ENCODE results near the gene SLC48A1. TPM values are rescaled to one million over a fixed set of nuclear protein-coding genes. Genes with fewer than 3 reads are reported as not detected.

The SLC48A1 gene
- total and polyA plus RNA-seq, 2 experiments from 2014 or later: 26.2 to 29.2 TPM

DNA sequence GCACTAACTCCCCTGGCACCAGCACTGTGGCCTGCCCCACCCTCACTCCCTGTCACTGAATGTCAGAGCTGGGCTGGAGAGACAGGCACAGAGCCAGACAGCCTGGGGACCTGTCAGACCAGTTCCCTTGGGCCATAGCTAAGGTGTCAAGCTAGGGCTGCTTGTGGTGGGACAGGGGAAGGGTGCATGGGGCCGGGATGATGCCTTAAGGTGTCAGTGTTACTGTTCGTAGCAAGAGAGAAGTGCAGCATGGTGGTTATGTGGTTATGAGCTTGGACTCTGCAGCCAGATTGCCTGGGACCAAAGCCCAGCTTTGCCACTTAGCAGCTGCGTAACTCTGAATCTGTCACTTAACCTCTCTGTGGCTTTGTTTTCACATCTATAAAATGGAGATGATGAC is 18.2 kb upstream of the SLC48A1 start:
- TF ChIP-seq, protein P1, sequence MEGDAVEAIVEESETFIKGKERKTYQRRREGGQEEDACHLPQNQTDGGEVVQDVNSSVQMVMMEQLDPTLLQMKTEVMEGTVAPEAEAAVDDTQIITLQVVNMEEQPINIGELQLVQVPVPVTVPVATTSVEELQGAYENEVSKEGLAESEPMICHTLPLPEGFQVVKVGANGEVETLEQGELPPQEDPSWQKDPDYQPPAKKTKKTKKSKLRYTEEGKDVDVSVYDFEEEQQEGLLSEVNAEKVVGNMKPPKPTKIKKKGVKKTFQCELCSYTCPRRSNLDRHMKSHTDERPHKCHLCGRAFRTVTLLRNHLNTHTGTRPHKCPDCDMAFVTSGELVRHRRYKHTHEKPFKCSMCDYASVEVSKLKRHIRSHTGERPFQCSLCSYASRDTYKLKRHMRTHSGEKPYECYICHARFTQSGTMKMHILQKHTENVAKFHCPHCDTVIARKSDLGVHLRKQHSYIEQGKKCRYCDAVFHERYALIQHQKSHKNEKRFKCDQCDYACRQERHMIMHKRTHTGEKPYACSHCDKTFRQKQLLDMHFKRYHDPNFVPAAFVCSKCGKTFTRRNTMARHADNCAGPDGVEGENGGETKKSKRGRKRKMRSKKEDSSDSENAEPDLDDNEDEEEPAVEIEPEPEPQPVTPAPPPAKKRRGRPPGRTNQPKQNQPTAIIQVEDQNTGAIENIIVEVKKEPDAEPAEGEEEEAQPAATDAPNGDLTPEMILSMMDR (IDR thresholded peaks at IDR 0.05; ENCODE audit: low read depth, low read length): no peak
- H3K4me3 ChIP-seq: no peak overlapping the region
- no peak overlapping the region for H3K27ac ChIP-seq
- no peaks in the 10 kb centered on the region for H3K9me3 ChIP-seq (ENCODE audit: low read depth)
- H3K4me1 ChIP-seq (ENCODE audit: low read depth): no peaks in the 10 kb centered on the region
- H3K36me3 ChIP-seq: no peaks in the 10 kb centered on the region
- H3K27me3 ChIP-seq: no peaks in the 10 kb centered on the region
- no peak for DNase-seq (ENCODE audit: low read depth in 1 of 2, low spot score in 1 of 2)

DNA sequence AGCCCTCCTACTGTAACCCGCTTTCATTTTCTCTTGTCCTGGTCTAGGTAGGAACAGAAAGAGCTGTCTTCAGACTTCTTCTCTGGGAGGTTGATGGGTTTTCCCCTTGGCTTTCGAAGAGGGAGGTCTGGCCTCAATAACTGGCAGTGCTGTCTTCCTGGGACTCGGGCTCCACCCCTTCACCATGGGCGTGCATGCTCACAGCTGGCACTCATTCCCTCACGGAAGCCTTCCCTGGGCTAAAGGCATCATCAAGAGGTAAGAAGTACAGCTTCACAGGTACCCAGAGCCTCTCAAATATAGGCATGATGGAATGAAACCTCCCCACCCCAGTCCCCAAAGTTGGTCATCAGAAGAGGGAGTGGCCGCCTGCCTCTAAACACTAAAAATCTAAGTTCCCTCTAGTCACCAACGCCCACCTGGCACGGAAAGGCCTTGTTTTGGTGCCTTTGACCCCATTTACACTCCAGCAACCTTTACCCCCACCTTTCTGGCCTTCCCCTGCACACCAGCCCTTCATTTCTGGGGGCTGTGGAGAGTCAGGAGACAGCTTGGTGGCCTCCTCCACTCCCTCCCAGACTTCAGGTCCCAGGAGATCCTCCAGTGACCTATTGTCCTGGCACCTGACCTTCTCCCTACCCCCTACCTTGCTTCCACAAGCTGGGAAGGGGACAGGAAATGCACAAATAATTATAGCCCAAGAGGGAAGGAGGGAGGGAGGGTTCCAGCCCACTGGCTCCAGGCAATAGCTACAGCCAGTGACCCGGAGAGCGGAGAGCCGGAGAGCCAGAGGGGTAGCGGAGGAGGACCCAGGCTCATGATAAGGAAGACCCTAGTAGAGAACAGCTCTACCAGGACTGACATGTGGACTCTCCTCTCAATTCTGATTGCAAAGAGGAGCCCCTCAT is 17.1 kb upstream of the SLC48A1 start:
- H3K27me3 ChIP-seq: no peaks in the 10 kb centered on the region
- TF ChIP-seq, protein P1 (IDR thresholded peaks at IDR 0.05; ENCODE audit: low read depth, low read length): no peak

DNA sequence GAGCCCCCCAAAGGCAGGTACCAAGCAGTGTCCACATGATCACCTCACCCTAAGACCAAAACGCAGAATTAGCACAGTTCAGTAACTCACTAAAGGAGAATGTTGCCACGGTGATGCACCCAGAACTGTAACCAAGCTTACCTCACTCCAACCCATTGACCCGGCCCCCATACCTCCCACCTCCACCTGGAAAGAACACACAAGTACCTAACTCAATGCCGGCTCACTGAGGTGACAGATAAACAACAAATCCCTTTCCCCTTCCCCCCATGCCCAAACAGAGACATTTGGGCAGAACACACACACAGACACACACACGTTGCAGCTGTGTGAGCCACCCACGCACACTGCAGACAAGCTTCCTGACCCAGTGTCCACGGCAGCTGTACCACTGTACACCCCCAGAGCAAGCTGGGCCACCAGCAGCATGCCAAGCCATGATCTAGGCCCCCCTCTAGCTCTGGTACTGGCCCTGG is 15.6 kb upstream of the SLC48A1 start:
- TF ChIP-seq, protein P1 (IDR thresholded peaks at IDR 0.05; ENCODE audit: low read depth, low read length): no peak
- DNase-seq (ENCODE audit: low read depth in 1 of 2, low spot score in 1 of 2): no peak

More for the DNA sequence above, 17.1 kb upstream of the SLC48A1 start:
- Histone ChIP-seq H3K4me3 (no peak overlapping the region), H3K27ac (no peak overlapping the region), H3K36me3 (no peaks in the 10 kb centered on the region), H3K9me3 (ENCODE audit: low read depth) (no peaks in the 10 kb centered on the region), H3K4me1 (ENCODE audit: low read depth) (no peaks in the 10 kb centered on the region)
- DNase-seq (ENCODE audit: low read depth in 1 of 2, low spot score in 1 of 2): no peak

DNA sequence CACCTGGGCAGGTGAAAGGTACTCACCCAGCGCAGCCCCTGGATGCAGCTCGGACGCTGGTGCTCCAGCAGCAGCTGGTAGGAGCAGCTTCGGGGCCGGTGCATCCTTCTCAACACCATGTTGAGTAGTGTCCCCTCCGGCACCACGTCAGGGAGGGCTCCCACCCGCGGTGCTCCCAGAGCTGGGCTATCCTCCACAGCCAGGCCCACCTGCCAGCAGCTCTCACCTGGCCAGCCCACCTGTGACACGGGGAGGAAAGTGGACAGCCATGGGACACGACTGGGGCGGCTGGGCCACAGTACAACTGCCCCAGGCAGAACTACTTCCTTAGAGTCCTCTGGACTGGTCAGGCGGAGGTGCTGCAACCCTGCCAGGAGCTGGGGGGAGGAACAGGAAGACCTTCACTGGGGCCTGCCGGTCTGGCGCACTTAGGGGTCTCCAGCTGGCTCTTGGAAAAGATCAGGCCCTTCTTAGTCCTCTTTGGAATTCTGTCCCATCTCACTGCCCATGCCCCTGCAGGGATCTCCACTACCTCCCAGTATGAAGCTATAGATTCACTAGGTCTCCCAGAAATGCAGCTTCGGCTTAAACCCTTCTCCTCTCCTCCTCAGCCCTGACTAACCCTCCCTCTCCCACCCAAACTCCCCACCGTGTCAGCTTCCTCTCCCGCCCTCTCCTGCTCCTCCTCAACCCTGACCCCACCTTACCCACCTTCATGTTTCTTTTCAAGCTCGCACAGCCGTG is 15.0 kb upstream of the SLC48A1 start:
- no peaks in the 10 kb centered on the region for H3K9me3 ChIP-seq (ENCODE audit: low read depth)
- no peak for DNase-seq (ENCODE audit: low read depth in 1 of 2, low spot score in 1 of 2)
- H3K27me3 ChIP-seq: no peaks in the 10 kb centered on the region
- peak overlapping the region; percentile 50 for H3K4me3 ChIP-seq
- H3K36me3 ChIP-seq: no peaks in the 10 kb centered on the region
- no peak overlapping the region for H3K27ac ChIP-seq
- TF ChIP-seq, protein P1 (IDR thresholded peaks at IDR 0.05; ENCODE audit: low read depth, low read length): no peak
- no peaks in the 10 kb centered on the region for H3K4me1 ChIP-seq (ENCODE audit: low read depth)

More for the DNA sequence above, 15.6 kb upstream of the SLC48A1 start:
- Histone ChIP-seq H3K27ac (no peak overlapping the region), H3K4me1 (ENCODE audit: low read depth) (no peaks in the 10 kb centered on the region), H3K36me3 (no peaks in the 10 kb centered on the region), H3K9me3 (ENCODE audit: low read depth) (no peaks in the 10 kb centered on the region), H3K4me3 (no peak overlapping the region), H3K27me3 (no peaks in the 10 kb centered on the region)

GRCh38 chr12:47758584-47758833 is 14.5 kb upstream of the SLC48A1 start:
- Histone ChIP-seq H3K4me3 (peak overlapping the region; percentile 50), H3K4me1 (ENCODE audit: low read depth) (no peaks in the 10 kb centered on the region), H3K36me3 (no peaks in the 10 kb centered on the region), H3K27me3 (no peaks in the 10 kb centered on the region), H3K9me3 (ENCODE audit: low read depth) (no peaks in the 10 kb centered on the region), H3K27ac (no peak overlapping the region)
- DNase-seq (ENCODE audit: low read depth in 1 of 2, low spot score in 1 of 2): no peak
- TF ChIP-seq, protein P1 (IDR thresholded peaks at IDR 0.05; ENCODE audit: low read depth, low read length): no peak
